Measurements from ENCODE around the gene LRRN3.
"Not testable (repeated sequence)": the region's sequence is repeated elsewhere in the genome, so short reads cannot be mapped to it uniquely, and the experiment has no call there.

The LRRN3 gene

GRCh38 chr7:111059833-111060232, 31.1 kb upstream of the LRRN3 start:
- H3K9me3 ChIP-seq (ENCODE audit: control insufficient read depth, low read length): no peaks in the 10 kb centered on the region
- H3K4me3 ChIP-seq (ENCODE audit: low read length): no peak overlapping the region
- H3K27me3 ChIP-seq (ENCODE audit: control insufficient read depth, insufficient read depth, low read length): no peaks in the 10 kb centered on the region

GRCh38 chr7:111063166-111063565, 27.8 kb upstream of the LRRN3 start:
- Histone ChIP-seq H3K9ac (ENCODE audit: low read length) (no peak overlapping the region), H3K4me1 (ENCODE audit: control insufficient read depth, insufficient read depth, low read length) (no peaks in the 10 kb centered on the region), H3K4me3 (ENCODE audit: low read length) (no peak overlapping the region), H3K9me3 (ENCODE audit: control insufficient read depth, low read length) (no peaks in the 10 kb centered on the region), H3K27me3 (ENCODE audit: control insufficient read depth, insufficient read depth, low read length) (no peaks in the 10 kb centered on the region), H3K36me3 (ENCODE audit: control insufficient read depth, insufficient read depth, low read length) (no peaks in the 10 kb centered on the region)

More at GRCh38 chr7:111059833-111060232, 31.1 kb upstream of the LRRN3 start:
- Histone ChIP-seq H3K4me1 (ENCODE audit: control insufficient read depth, insufficient read depth, low read length) (no peaks in the 10 kb centered on the region), H3K36me3 (ENCODE audit: control insufficient read depth, insufficient read depth, low read length) (no peaks in the 10 kb centered on the region), H3K9ac (ENCODE audit: low read length) (no peak overlapping the region)

DNA sequence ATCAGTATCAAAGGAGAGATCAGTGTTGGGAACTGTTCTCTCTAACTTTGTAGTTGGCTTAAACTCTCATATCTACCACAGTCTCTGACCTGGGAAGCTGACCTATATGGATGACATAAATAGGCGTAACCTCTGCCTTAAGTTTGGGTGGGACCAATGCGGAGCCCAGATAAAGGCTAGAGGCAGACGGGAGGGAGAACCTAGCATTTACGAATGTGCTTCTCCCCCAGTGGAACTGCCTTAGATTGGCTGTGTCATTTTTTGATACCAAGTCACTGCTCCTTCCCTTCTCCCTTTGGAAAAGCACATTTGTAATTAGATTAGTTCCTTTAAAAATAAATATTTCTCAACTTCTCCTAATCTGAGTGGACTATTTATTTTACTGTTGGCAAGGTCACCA, 23.7 kb upstream of the LRRN3 start:
- Histone ChIP-seq H3K4me3 (ENCODE audit: low read length) (no peak overlapping the region), H3K9ac (ENCODE audit: low read length) (no peak overlapping the region)

DNA sequence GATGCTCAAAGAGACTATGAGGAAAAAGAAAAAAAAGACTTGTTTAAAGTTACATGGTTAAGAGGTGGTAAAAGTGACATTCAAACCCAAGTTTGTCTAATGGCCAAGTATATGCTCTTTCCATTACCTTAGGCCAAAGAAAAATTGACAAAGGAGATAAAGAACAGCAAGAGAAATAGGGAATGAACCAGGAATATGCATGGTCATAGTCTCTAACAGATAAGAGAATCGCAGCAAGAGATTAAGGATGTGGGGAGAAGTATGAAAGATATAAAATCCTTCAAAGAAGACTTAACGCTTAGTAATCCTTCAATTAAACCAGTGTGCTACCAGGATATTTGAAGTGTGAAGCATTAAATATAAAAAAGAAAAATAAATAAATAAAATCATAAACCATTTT, 23.2 kb upstream of the LRRN3 start:
- Histone ChIP-seq H3K9ac (ENCODE audit: low read length) (no peak overlapping the region), H3K4me1 (ENCODE audit: control insufficient read depth, insufficient read depth, low read length) (no peaks in the 10 kb centered on the region), H3K4me3 (ENCODE audit: low read length) (no peak overlapping the region), H3K27me3 (ENCODE audit: control insufficient read depth, insufficient read depth, low read length) (no peaks in the 10 kb centered on the region), H3K36me3 (ENCODE audit: control insufficient read depth, insufficient read depth, low read length) (no peaks in the 10 kb centered on the region), H3K9me3 (ENCODE audit: control insufficient read depth, low read length) (no peaks in the 10 kb centered on the region)

More for the DNA sequence above, 23.7 kb upstream of the LRRN3 start:
- H3K4me1 ChIP-seq (ENCODE audit: control insufficient read depth, insufficient read depth, low read length): no peaks in the 10 kb centered on the region
- H3K9me3 ChIP-seq (ENCODE audit: control insufficient read depth, low read length): no peaks in the 10 kb centered on the region
- no peaks in the 10 kb centered on the region for H3K27me3 ChIP-seq (ENCODE audit: control insufficient read depth, insufficient read depth, low read length)
- no peaks in the 10 kb centered on the region for H3K36me3 ChIP-seq (ENCODE audit: control insufficient read depth, insufficient read depth, low read length)

- Histone ChIP-seq H3K4me1 (ENCODE audit: control insufficient read depth, insufficient read depth, low read length) (no peaks in the 10 kb centered on the region), H3K4me3 (ENCODE audit: low read length) (no peak overlapping the region), H3K36me3 (ENCODE audit: control insufficient read depth, insufficient read depth, low read length) (no peaks in the 10 kb centered on the region), H3K27me3 (ENCODE audit: control insufficient read depth, insufficient read depth, low read length) (no peaks in the 10 kb centered on the region), H3K9ac (ENCODE audit: low read length) (no peak overlapping the region), H3K9me3 (ENCODE audit: control insufficient read depth, low read length) (no peaks in the 10 kb centered on the region)
Observed at GRCh38 chr7:111068618-111069017, 22.3 kb upstream of the LRRN3 start.

DNA sequence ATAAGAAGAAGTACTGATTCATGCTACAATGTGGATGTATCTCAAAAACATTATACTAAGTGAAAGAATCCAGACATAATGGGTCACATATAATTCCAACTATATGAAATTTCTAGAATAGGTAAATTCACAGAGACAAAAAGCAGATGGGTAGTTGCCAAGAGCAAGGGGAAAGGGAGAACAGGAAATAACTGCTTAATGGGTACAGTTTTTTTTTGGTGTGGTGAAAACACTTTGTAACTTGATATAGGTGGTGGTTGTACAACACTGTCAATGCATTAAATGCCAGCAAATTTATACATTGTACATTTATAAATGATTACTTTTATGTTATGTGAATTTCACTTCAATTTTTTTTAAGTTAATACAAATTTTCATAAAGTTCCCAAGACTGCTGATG, 19.4 kb upstream of the LRRN3 start:
- Histone ChIP-seq H3K9ac (ENCODE audit: low read length) (no peak overlapping the region), H3K9me3 (ENCODE audit: control insufficient read depth, low read length) (no peaks in the 10 kb centered on the region), H3K36me3 (ENCODE audit: control insufficient read depth, insufficient read depth, low read length) (no peaks in the 10 kb centered on the region), H3K27me3 (ENCODE audit: control insufficient read depth, insufficient read depth, low read length) (no peaks in the 10 kb centered on the region), H3K4me3 (ENCODE audit: low read length) (no peak overlapping the region), H3K4me1 (ENCODE audit: control insufficient read depth, insufficient read depth, low read length) (no peaks in the 10 kb centered on the region)

DNA sequence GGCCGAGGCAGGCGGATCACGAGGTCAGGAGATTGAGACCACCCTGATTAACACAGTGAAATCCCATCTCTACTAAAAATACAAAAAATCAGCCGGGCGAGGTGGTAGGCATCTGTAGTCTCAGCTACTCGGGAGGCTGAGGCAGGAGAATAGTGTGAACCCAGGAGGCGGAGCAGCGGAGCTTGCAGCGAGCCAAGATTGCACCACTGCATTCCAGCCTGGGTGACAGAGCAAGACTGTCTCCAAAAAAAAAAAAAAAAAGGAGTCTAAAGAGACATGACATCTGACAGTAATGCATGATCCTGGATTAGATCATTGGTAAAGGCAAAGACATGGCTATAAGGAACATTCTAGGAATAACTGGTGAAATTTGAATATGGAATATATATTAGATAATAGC, 18.3 kb upstream of the LRRN3 start:
- not testable (repeated sequence) for H3K4me1 ChIP-seq (ENCODE audit: control insufficient read depth, insufficient read depth, low read length); H3K9ac ChIP-seq (ENCODE audit: low read length); H3K27me3 ChIP-seq (ENCODE audit: control insufficient read depth, insufficient read depth, low read length); H3K4me3 ChIP-seq (ENCODE audit: low read length); H3K9me3 ChIP-seq (ENCODE audit: control insufficient read depth, low read length); H3K36me3 ChIP-seq (ENCODE audit: control insufficient read depth, insufficient read depth, low read length)

DNA sequence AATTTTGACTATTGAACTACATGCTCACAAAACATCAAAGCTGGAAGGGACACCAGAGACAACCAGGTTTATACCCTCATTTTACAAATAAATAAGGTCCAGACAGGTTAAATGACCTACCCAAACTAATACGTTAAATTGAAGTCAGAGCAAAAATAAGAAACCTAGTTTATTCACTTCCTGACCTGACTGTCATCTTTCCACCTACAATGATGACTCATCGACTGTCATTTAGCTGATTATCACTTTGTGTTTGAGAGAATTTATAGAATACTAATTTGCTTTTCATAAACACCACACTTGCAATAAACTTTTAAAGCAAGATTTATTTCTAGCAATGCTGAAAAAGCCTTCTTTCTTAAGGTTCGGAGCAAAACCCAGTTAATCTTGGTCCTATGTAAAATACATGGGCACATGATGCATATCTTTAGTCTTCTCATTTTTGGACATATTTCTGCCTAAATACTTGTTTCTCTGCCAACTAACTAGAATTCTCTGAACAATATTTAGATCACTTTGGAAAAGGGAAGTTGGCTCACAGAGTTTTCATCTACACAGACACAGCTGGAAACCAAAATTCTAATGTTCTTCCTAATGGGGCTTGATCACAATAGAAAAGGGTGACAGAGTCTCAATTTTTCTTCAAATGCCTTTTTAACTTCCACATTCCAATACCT, 16.7 kb upstream of the LRRN3 start:
- no peak overlapping the region for H3K9ac ChIP-seq (ENCODE audit: low read length)
- no peaks in the 10 kb centered on the region for H3K27me3 ChIP-seq (ENCODE audit: control insufficient read depth, insufficient read depth, low read length)
- H3K9me3 ChIP-seq (ENCODE audit: control insufficient read depth, low read length): no peaks in the 10 kb centered on the region
- no peak overlapping the region for H3K4me3 ChIP-seq (ENCODE audit: low read length)
- H3K4me1 ChIP-seq (ENCODE audit: control insufficient read depth, insufficient read depth, low read length): no peaks in the 10 kb centered on the region
- no peaks in the 10 kb centered on the region for H3K36me3 ChIP-seq (ENCODE audit: control insufficient read depth, insufficient read depth, low read length)

DNA sequence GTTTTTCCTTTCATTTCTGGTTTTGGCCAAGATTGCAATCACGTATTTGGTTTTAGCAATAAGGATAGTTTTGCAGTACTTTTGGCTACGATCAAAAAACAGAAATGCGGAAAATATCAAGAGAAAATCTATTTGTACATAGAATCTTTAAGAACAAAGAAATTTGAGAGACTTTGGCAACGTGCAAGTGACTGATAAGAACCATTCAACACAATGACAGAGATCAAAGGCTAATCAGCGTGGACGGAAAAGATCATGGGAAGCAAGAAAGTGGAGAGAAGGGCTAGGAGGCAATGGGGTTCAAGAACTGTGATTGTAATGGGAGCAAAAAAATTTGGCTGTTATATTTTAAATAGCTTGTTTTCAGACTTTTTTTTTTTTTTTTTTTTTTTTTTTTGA, 16.2 kb upstream of the LRRN3 start:
- H3K4me1 ChIP-seq (ENCODE audit: control insufficient read depth, insufficient read depth, low read length): no peaks in the 10 kb centered on the region
- no peaks in the 10 kb centered on the region for H3K27me3 ChIP-seq (ENCODE audit: control insufficient read depth, insufficient read depth, low read length)
- no peaks in the 10 kb centered on the region for H3K9me3 ChIP-seq (ENCODE audit: control insufficient read depth, low read length)
- H3K9ac ChIP-seq (ENCODE audit: low read length): no peak overlapping the region
- H3K36me3 ChIP-seq (ENCODE audit: control insufficient read depth, insufficient read depth, low read length): no peaks in the 10 kb centered on the region
- H3K4me3 ChIP-seq (ENCODE audit: low read length): no peak overlapping the region

DNA sequence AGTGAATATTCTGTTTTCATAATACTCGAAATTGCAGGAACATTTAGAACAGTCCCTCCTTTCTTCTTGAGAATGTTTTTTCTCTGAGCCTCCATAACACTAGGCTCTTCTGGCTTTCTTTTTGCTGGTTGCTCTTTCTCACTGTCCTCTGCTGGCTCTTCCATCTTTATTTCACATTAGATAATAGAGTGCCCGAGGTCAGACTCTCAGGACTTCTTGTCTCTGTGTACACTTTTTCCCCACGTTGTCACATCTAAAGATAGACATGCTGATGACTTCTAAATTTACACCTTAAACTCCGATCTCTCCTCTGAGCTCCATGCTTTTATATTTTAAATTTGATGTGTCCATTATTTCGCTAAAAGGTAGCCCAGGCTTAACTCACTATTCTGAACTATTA, 15.4 kb upstream of the LRRN3 start:
- Histone ChIP-seq H3K4me3 (ENCODE audit: low read length) (no peak overlapping the region), H3K9me3 (ENCODE audit: control insufficient read depth, low read length) (no peaks in the 10 kb centered on the region), H3K27me3 (ENCODE audit: control insufficient read depth, insufficient read depth, low read length) (no peaks in the 10 kb centered on the region), H3K4me1 (ENCODE audit: control insufficient read depth, insufficient read depth, low read length) (no peaks in the 10 kb centered on the region), H3K36me3 (ENCODE audit: control insufficient read depth, insufficient read depth, low read length) (no peaks in the 10 kb centered on the region), H3K9ac (ENCODE audit: low read length) (no peak overlapping the region)

DNA sequence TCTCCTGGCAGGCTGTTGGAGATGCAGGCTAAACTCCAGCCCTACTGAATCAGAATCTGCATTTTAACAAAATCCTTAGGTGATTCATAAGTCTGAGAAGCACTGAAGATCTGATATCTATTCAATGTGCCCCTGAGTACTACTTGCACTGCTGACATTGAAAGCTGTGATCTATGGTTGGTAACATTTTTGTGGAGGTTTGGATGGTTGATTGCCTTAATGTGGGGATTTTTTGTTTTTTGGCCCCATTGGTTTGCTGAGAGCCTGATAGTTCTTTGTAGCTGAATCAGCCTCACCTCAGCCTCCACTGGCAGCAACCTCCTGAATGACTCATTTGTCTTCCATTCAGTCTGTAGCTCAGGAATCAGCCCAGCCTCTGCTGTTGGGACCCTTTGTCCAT, 14.7 kb upstream of the LRRN3 start:
- Histone ChIP-seq H3K36me3 (ENCODE audit: control insufficient read depth, insufficient read depth, low read length) (no peaks in the 10 kb centered on the region), H3K27me3 (ENCODE audit: control insufficient read depth, insufficient read depth, low read length) (no peaks in the 10 kb centered on the region), H3K9me3 (ENCODE audit: control insufficient read depth, low read length) (no peaks in the 10 kb centered on the region), H3K9ac (ENCODE audit: low read length) (no peak overlapping the region), H3K4me3 (ENCODE audit: low read length) (no peak overlapping the region), H3K4me1 (ENCODE audit: control insufficient read depth, insufficient read depth, low read length) (no peaks in the 10 kb centered on the region)

GRCh38 chr7:111077001-111077400, 13.9 kb upstream of the LRRN3 start:
- Histone ChIP-seq H3K4me3 (ENCODE audit: low read length) (no peak overlapping the region), H3K36me3 (ENCODE audit: control insufficient read depth, insufficient read depth, low read length) (no peaks in the 10 kb centered on the region), H3K4me1 (ENCODE audit: control insufficient read depth, insufficient read depth, low read length) (no peaks in the 10 kb centered on the region), H3K9me3 (ENCODE audit: control insufficient read depth, low read length) (no peaks in the 10 kb centered on the region), H3K27me3 (ENCODE audit: control insufficient read depth, insufficient read depth, low read length) (no peaks in the 10 kb centered on the region), H3K9ac (ENCODE audit: low read length) (no peak overlapping the region)

DNA sequence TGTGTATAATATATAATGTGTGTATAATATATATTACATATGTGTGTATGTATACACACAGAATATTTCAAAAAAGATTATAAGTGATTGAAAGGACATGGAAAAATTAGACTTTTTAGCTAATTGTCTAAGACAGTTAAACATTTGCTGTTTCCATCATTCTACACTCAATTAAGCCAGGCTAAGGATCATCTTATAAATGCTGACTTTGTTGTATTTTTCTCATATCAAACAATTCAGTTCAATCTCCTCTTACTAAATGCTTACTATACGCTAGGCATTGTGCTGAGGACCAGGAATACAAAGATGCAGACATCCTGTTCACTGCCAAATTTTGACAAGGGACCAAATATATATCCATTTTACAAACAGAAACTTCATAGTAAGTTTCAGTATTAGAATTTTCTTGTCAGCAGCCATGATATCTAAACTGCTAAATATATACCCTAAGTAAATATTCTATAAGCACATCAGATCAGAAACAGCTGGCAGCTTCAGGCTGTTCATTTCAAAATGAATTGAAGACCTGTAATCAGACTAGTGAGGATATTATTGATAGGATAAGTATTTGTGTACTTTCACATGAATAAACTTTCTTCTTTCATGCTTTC, 10.3 kb upstream of the LRRN3 start:
- no peaks in the 10 kb centered on the region for H3K4me1 ChIP-seq (ENCODE audit: control insufficient read depth, insufficient read depth, low read length)
- no peaks in the 10 kb centered on the region for H3K36me3 ChIP-seq (ENCODE audit: control insufficient read depth, insufficient read depth, low read length)
- no peak overlapping the region for H3K9ac ChIP-seq (ENCODE audit: low read length)
- no peak overlapping the region for H3K4me3 ChIP-seq (ENCODE audit: low read length)
- H3K27me3 ChIP-seq (ENCODE audit: control insufficient read depth, insufficient read depth, low read length): no peaks in the 10 kb centered on the region
- no peaks in the 10 kb centered on the region for H3K9me3 ChIP-seq (ENCODE audit: control insufficient read depth, low read length)

Data from mucosa of stomach (tissue), 1 donor.